Neural progenitor cell (in vitro differentiated cells): ENCODE results near the gene SLC7A1.

Experiments used
- EZH2 ChIP-seq: fragments of 200-600 bp; sonication (generic); IDR thresholded peaks from 2 replicates; pipeline ENCODE4 v1.6.1; 2017; ENCODE audit warnings: antibody characterized with exemption, mild to moderate bottlenecking, moderate library complexity
- TF ChIP-seq, protein P1 (sequence below): fragments of 200-600 bp; sonication (generic); IDR thresholded peaks from 2 replicates; pipeline ENCODE4 v1.5.1; 2017; ENCODE audit warnings: antibody characterized with exemption, mild to moderate bottlenecking

DNA sequence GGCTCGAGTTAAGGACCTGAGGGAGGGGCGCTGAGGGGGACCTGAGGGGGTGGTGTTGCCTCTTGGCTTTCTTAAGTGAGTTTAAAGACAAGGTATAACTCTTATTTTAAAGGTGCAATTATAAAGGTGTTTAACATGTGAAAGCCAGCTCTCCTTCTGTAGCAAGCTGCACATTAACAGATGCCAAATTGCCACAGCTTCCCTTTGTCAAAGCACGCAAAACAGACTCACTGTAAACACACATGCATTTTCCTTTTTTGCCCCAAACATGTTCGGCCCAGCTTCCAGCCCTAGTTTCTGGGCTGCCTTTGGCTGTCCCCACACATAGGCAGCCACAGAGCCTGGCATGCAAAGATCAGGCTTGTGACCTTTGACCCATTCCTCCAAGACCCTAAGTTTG, 111.9 kb downstream of the SLC7A1 start:
- TF ChIP-seq, protein P1, sequence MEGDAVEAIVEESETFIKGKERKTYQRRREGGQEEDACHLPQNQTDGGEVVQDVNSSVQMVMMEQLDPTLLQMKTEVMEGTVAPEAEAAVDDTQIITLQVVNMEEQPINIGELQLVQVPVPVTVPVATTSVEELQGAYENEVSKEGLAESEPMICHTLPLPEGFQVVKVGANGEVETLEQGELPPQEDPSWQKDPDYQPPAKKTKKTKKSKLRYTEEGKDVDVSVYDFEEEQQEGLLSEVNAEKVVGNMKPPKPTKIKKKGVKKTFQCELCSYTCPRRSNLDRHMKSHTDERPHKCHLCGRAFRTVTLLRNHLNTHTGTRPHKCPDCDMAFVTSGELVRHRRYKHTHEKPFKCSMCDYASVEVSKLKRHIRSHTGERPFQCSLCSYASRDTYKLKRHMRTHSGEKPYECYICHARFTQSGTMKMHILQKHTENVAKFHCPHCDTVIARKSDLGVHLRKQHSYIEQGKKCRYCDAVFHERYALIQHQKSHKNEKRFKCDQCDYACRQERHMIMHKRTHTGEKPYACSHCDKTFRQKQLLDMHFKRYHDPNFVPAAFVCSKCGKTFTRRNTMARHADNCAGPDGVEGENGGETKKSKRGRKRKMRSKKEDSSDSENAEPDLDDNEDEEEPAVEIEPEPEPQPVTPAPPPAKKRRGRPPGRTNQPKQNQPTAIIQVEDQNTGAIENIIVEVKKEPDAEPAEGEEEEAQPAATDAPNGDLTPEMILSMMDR: no peak
- TF ChIP-seq EZH2: no peak
